Measurements from ENCODE around the gene FOXC1. TPM values are rescaled to one million over a fixed set of nuclear protein-coding genes. Genes with fewer than 3 reads are reported as not detected.

The FOXC1 gene
- total and polyA plus RNA-seq, 10 of the 15 experiments (the other 5 are each of a cell fraction or from before 2014, with no cell fraction given): 0.13 to 1.5 (median 0.48) TPM; not detected in 2

DNA sequence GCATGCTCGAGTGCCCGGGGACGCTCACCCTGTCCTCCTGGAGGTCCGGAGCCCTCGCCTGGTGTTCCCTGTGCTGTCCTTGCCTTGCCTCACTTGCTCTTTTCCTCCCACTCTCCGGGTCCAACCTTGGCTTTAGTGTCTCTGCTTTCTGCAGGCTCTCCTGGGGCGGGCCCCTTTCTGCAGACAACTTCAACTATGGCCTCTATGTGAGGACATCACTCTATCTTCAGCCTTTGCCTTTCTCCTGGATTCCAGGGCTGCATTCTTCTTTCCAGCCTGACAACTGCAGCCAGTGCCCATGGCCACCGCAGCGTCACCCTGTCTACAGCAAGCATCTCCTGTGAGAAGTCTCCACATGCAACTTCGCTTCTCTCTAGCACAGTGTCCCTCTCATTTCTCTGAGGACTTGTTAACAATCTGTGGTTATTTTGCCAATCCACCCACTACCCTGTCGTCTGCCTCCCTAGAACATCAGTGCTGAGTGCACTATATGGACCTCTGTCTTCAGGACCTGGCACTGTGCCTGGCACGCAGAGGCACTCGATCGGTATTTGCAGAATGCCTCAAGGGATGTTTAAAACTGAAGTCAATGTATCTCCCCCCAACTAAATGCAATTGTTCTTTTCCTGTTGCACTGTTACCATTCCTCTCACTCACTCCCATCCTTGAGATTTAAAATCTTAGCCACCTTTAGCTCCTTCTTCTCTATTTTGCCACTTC, 35.9 kb downstream of the FOXC1 start:
- CTCF ChIA-PET: no interaction called here
- POLR2A ChIA-PET: interaction anchor here (0.6 kb wide), 1 partner anchor 547 kb away, joined by 4 read pairs; no protein-coding TSS in a partner anchor

More for the DNA sequence above, 35.9 kb downstream of the FOXC1 start:
- no peak overlapping the region for H3K9ac ChIP-seq (ENCODE audit: control insufficient read depth, insufficient read depth, low read length)
- in situ Hi-C loops (cut with MboI) (no loop called here), intact Hi-C loops (cut with micrococcal nuclease; ENCODE audit: unreplicated experiment) (no loop called here)
- no peak overlapping the region for H2AFZ ChIP-seq (ENCODE audit: control insufficient read depth, low read depth, low read length)
- WGBS (ENCODE audit: insufficient coverage, insufficient replicate concordance, low lambda C conversion rate, missing lambda C conversion rate): 82% methylated on average over 14 of the region's 14 CpGs
- H3K79me2 ChIP-seq (ENCODE audit: control insufficient read depth, insufficient read depth, low read length): no peaks in the 10 kb centered on the region
- TF ChIP-seq E2F8 (IDR thresholded peaks at IDR 0.05; ENCODE audit: low read depth, partially characterized antibody) (no peak), SPI1 (IDR thresholded peaks at IDR 0.05; ENCODE audit: borderline replicate concordance, insufficient read depth, low read depth, low read length) (no peak), PAX8 (IDR thresholded peaks at IDR 0.05) (no peak), ZNF622 (IDR thresholded peaks at IDR 0.05) (no peak), CBFB (IDR thresholded peaks at IDR 0.05; ENCODE audit: low read depth) (no peak), SKIL (IDR thresholded peaks at IDR 0.05; ENCODE audit: low read depth, poor library complexity, severe bottlenecking) (no peak), POLR2AphosphoS2 (IDR thresholded peaks at IDR 0.05; ENCODE audit: low read depth, low read length) (no peak)
- TF ChIP-seq, protein P1, sequence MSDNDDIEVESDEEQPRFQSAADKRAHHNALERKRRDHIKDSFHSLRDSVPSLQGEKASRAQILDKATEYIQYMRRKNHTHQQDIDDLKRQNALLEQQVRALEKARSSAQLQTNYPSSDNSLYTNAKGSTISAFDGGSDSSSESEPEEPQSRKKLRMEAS (IDR thresholded peaks at IDR 0.05; ENCODE audit: low read depth, low read length): no peak
- no peak overlapping the region for H3K27ac ChIP-seq (ENCODE audit: control insufficient read depth, insufficient read depth)
- H3K36me3 ChIP-seq (ENCODE audit: control insufficient read depth in 2 of 2, insufficient read depth in 2 of 2, low read length in 1 of 2): no peaks in the 10 kb centered on the region
- DNase-seq (ENCODE audit: low read depth, low spot score) (no peak), FAIRE-seq (no peak), ATAC-seq (no peak)
- H3K4me2 ChIP-seq (ENCODE audit: control insufficient read depth, insufficient read depth): no peak overlapping the region
- H3K27me3 ChIP-seq (replicated peaks in 1 of 2; ENCODE audit: control insufficient read depth in 2 of 2, insufficient read depth in 2 of 2, low read length in 1 of 2): no peaks in the 10 kb centered on the region
- no peaks in the 10 kb centered on the region for H3K9me3 ChIP-seq (replicated peaks; ENCODE audit: control insufficient read depth, insufficient read depth, low read length)
- H4K20me1 ChIP-seq (ENCODE audit: control insufficient read depth, insufficient read depth): no peaks in the 10 kb centered on the region
- H3K4me3 ChIP-seq: no peak overlapping the region
- no peaks in the 10 kb centered on the region for H3K4me1 ChIP-seq (ENCODE audit: control insufficient read depth, insufficient read depth, low read length)
- SMC1A ChIA-PET (ENCODE audit: uncharacterized antibody, unreplicated experiment): no interaction called here
- RAD21 ChIA-PET (ENCODE audit: unreplicated experiment): no interaction called here
- no TSS peak for BruUV-seq (replicated peaks)

All from GM12878 (cell line).